ENCODE results near the gene LMAN1L.

The LMAN1L gene

GRCh38 chr15:74794970-74795349, 17.7 kb upstream of the LMAN1L start:
- Mint-ChIP-seq H3K4me1 (ENCODE audit: low read depth) (peaks cover 68% of the 10 kb centered on the region), H3K4me3 (peak overlapping the region; percentile 66), H3K36me3 (ENCODE audit: low read depth) (peaks cover 48% of the 10 kb centered on the region), H3K27ac (peak overlapping the region; percentile 83), H3K9me3 (no peaks in the 10 kb centered on the region), H3K27me3 (ENCODE audit: low read depth) (no peaks in the 10 kb centered on the region)
- DNase-seq (ENCODE audit: low spot score) = no peak

- H3K27me3 Mint-ChIP-seq (ENCODE audit: low read depth) = no peaks in the 10 kb centered on the region
- peak; percentile 33 for DNase-seq (ENCODE audit: low spot score)
- H3K4me1 Mint-ChIP-seq (ENCODE audit: low read depth) = peaks cover 65% of the 10 kb centered on the region
- H3K9me3 Mint-ChIP-seq = no peaks in the 10 kb centered on the region
- H3K36me3 Mint-ChIP-seq (ENCODE audit: low read depth) = peaks cover 48% of the 10 kb centered on the region
- peak overlapping the region; percentile 48 for H3K4me3 Mint-ChIP-seq
- peak overlapping the region; percentile 82 for H3K27ac Mint-ChIP-seq
Measured at GRCh38 chr15:74795966-74796625, 16.5 kb upstream of the LMAN1L start.

- Mint-ChIP-seq H3K9me3 (no peaks in the 10 kb centered on the region), H3K4me3 (no peak overlapping the region), H3K27me3 (ENCODE audit: low read depth) (no peaks in the 10 kb centered on the region), H3K27ac (peak overlapping the region; percentile 77), H3K4me1 (ENCODE audit: low read depth) (peaks cover 40% of the 10 kb centered on the region), H3K36me3 (ENCODE audit: low read depth) (peaks cover 53% of the 10 kb centered on the region)
- DNase-seq (ENCODE audit: low spot score) = no peak
Measured at GRCh38 chr15:74798388-74799254, 14.0 kb upstream of the LMAN1L start.

- peaks cover 37% of the 10 kb centered on the region for H3K4me1 Mint-ChIP-seq (ENCODE audit: low read depth)
- H3K36me3 Mint-ChIP-seq (ENCODE audit: low read depth) = peaks cover 59% of the 10 kb centered on the region
- H3K4me3 Mint-ChIP-seq = no peak overlapping the region
- peak overlapping the region; percentile 77 for H3K27ac Mint-ChIP-seq
- H3K27me3 Mint-ChIP-seq (ENCODE audit: low read depth) = no peaks in the 10 kb centered on the region
- DNase-seq (ENCODE audit: low spot score) = no peak
- no peaks in the 10 kb centered on the region for H3K9me3 Mint-ChIP-seq
Measured at GRCh38 chr15:74799255-74799855, 13.3 kb upstream of the LMAN1L start.

GRCh38 chr15:74799856-74800558, 12.6 kb upstream of the LMAN1L start:
- Mint-ChIP-seq H3K4me3 (no peak overlapping the region), H3K36me3 (ENCODE audit: low read depth) (peaks cover 59% of the 10 kb centered on the region)

GRCh38 chr15:74800559-74801094, 12.0 kb upstream of the LMAN1L start:
- no peaks in the 10 kb centered on the region for H3K9me3 Mint-ChIP-seq
- H3K27ac Mint-ChIP-seq = no peak overlapping the region

More at GRCh38 chr15:74799856-74800558, 12.6 kb upstream of the LMAN1L start:
- Mint-ChIP-seq H3K4me1 (ENCODE audit: low read depth) (peaks cover 30% of the 10 kb centered on the region), H3K9me3 (no peaks in the 10 kb centered on the region), H3K27me3 (ENCODE audit: low read depth) (no peaks in the 10 kb centered on the region), H3K27ac (peak overlapping the region; percentile 77)
- DNase-seq (ENCODE audit: low spot score) = peak; percentile 84

GRCh38 chr15:74801311-74801997, 11.2 kb upstream of the LMAN1L start:
- H3K4me1 Mint-ChIP-seq (ENCODE audit: low read depth) = peaks cover 22% of the 10 kb centered on the region
- H3K4me3 Mint-ChIP-seq = no peak overlapping the region
- no peaks in the 10 kb centered on the region for H3K27me3 Mint-ChIP-seq (ENCODE audit: low read depth)
- no peaks in the 10 kb centered on the region for H3K9me3 Mint-ChIP-seq
- H3K27ac Mint-ChIP-seq = no peak overlapping the region
- peaks cover 54% of the 10 kb centered on the region for H3K36me3 Mint-ChIP-seq (ENCODE audit: low read depth)
- no peak for DNase-seq (ENCODE audit: low spot score)

More at GRCh38 chr15:74800559-74801094, 12.0 kb upstream of the LMAN1L start:
- Mint-ChIP-seq H3K4me1 (ENCODE audit: low read depth) (peaks cover 25% of the 10 kb centered on the region), H3K36me3 (ENCODE audit: low read depth) (peaks cover 57% of the 10 kb centered on the region), H3K27me3 (ENCODE audit: low read depth) (no peaks in the 10 kb centered on the region), H3K4me3 (no peak overlapping the region)
- DNase-seq (ENCODE audit: low spot score) = no peak

GRCh38 chr15:74802290-74802689, 10.3 kb upstream of the LMAN1L start:
- DNase-seq (ENCODE audit: low spot score) = no peak
- H3K4me3 Mint-ChIP-seq = no peak overlapping the region
- H3K36me3 Mint-ChIP-seq (ENCODE audit: low read depth) = peaks cover 55% of the 10 kb centered on the region

GRCh38 chr15:74802862-74803447, 9.7 kb upstream of the LMAN1L start:
- Mint-ChIP-seq H3K4me1 (ENCODE audit: low read depth) (peaks cover 26% of the 10 kb centered on the region), H3K27me3 (ENCODE audit: low read depth) (no peaks in the 10 kb centered on the region), H3K4me3 (no peak overlapping the region), H3K36me3 (ENCODE audit: low read depth) (peaks cover 53% of the 10 kb centered on the region), H3K27ac (no peak overlapping the region), H3K9me3 (no peaks in the 10 kb centered on the region)
- DNase-seq (ENCODE audit: low spot score) = no peak

More at GRCh38 chr15:74802290-74802689, 10.3 kb upstream of the LMAN1L start:
- Mint-ChIP-seq H3K9me3 (no peaks in the 10 kb centered on the region), H3K27me3 (ENCODE audit: low read depth) (no peaks in the 10 kb centered on the region), H3K4me1 (ENCODE audit: low read depth) (peaks cover 28% of the 10 kb centered on the region), H3K27ac (no peak overlapping the region)

- Mint-ChIP-seq H3K4me3 (no peak overlapping the region), H3K27ac (peak overlapping the region; percentile 6), H3K27me3 (ENCODE audit: low read depth) (no peaks in the 10 kb centered on the region), H3K36me3 (ENCODE audit: low read depth) (peaks cover 38% of the 10 kb centered on the region), H3K4me1 (ENCODE audit: low read depth) (peaks cover 12% of the 10 kb centered on the region), H3K9me3 (no peaks in the 10 kb centered on the region)
- no peak for DNase-seq (ENCODE audit: low spot score)
Measured at GRCh38 chr15:74804935-74805334, 7.7 kb upstream of the LMAN1L start.

GRCh38 chr15:74807282-74807681, 5.4 kb upstream of the LMAN1L start:
- Mint-ChIP-seq H3K9me3 (no peaks in the 10 kb centered on the region), H3K27me3 (ENCODE audit: low read depth) (no peaks in the 10 kb centered on the region), H3K27ac (peak overlapping the region; percentile 8), H3K4me3 (no peak overlapping the region), H3K4me1 (ENCODE audit: low read depth) (peaks cover 8% of the 10 kb centered on the region), H3K36me3 (ENCODE audit: low read depth) (peaks cover 20% of the 10 kb centered on the region)
- DNase-seq (ENCODE audit: low spot score) = no peak

GRCh38 chr15:74808078-74808839, 4.4 kb upstream of the LMAN1L start:
- Mint-ChIP-seq H3K36me3 (ENCODE audit: low read depth) (peaks cover 15% of the 10 kb centered on the region), H3K9me3 (no peaks in the 10 kb centered on the region), H3K27ac (no peak overlapping the region), H3K4me1 (ENCODE audit: low read depth) (peaks cover 8% of the 10 kb centered on the region), H3K27me3 (ENCODE audit: low read depth) (no peaks in the 10 kb centered on the region), H3K4me3 (no peak overlapping the region)
- DNase-seq (ENCODE audit: low spot score) = no peak
